Heart left ventricle (tissue), 16 donors: ENCODE data around the gene RCCD1. TPM values are rescaled to one million over a fixed set of nuclear protein-coding genes. Genes with fewer than 3 reads are reported as not detected.

Experiments used
- ATAC-seq, 4 donors: fragments of 200-7000 bp; cut with Tn5 transposase; one replicate each; pipeline ENCODE4 v1.9.1; 2020 to 2022; ENCODE audit warnings: moderate library complexity in 4 of 4, mild to moderate bottlenecking in 3 of 4, moderate number of reproducible peaks in 1 of 4
- DNase-seq, 5 donors: peaks; one replicate each; pipeline ENCODE4 v3.0.0-alpha.2; 2020
- H3K27ac ChIP-seq, 12 donors: fragments of 200-600 bp; sonication (generic) in 4 of 12; one replicate each; pipeline versions ENCODE4 v1.5.0 to v1.8.0; 2016 to 2022; ENCODE audit warnings: mild to moderate bottlenecking in 2 of 12
- H3K27me3 ChIP-seq, 9 donors: fragments of 200-600 bp; sonication (generic) in 2 of 9; one replicate each; pipeline versions ENCODE4 v1.5.1 to v1.8.0; 2016 to 2022; ENCODE audit warnings: mild to moderate bottlenecking in 3 of 9
- H3K36me3 ChIP-seq, 9 donors: fragments of 200-600 bp; sonication (generic) in 2 of 9; one replicate each; pipeline versions ENCODE4 v1.5.0 to v1.8.0; 2018 to 2022; ENCODE audit warnings: mild to moderate bottlenecking in 2 of 9
- H3K4me1 ChIP-seq, 12 donors: fragments of 200-600 bp; sonication (generic) in 4 of 12; one replicate each; pipeline versions ENCODE4 v1.5.0 to v1.8.0; 2016 to 2022; ENCODE audit warnings: mild to moderate bottlenecking in 3 of 12
- H3K4me3 ChIP-seq, 12 donors: fragments of 200-600 bp; sonication (generic) in 4 of 12; one replicate each; pipeline versions ENCODE4 v1.5.0 to v1.8.0; 2017 to 2022; ENCODE audit warnings: mild to moderate bottlenecking in 9 of 12, moderate library complexity in 4 of 12
- H3K9me3 ChIP-seq, 12 donors: fragments of 200-600 bp; sonication (generic) in 4 of 12; one replicate each; pipeline versions ENCODE4 v1.5.0 to v1.8.0; 2016 to 2022; ENCODE audit warnings: mild to moderate bottlenecking in 1 of 12
- CTCF ChIP-seq, 12 donors: fragments of 200-600 bp; sonication (generic) in 4 of 12; IDR thresholded peaks; one replicate each; pipeline versions ENCODE4 v1.5.0 to v1.8.0; 2018 to 2022; ENCODE audit warnings: antibody characterized with exemption in 12 of 12, mild to moderate bottlenecking in 5 of 12
- POLR2A ChIP-seq, 2 donors: fragments of 450-650 bp; IDR thresholded peaks; one replicate each; pipeline ENCODE4 v1.6.1; 2017; ENCODE audit warnings: antibody characterized with exemption in 2 of 2, mild to moderate bottlenecking in 2 of 2, moderate library complexity in 2 of 2
- WGBS, 4 donors: extraction: QIAGEN DNeasy Blood & Tissue Kit in 2 of 4; methylation state at CpG; one replicate each; pipeline versions ENCODE4 v1.1.5 to v1.1.7; 2013 to 2018; 5-methylcytosine and 5-hydroxymethylcytosine counted together
- intact Hi-C, 10 donors: fragments of 100-400 bp; cut with DNase I; formaldehyde crosslinking; loops; one replicate each; pipeline versions ENCODE4 v1.11.1 to v1.14.2; 2022
- polyA plus RNA-seq, 2 donors: library from polyadenylated mRNA; stranded (reverse); fragments of 200-250 nt; gene quantifications; one replicate each; pipeline ENCODE4 v1.2.3, GENCODE V29; 2013
- total RNA-seq, 9 donors: library from RNA; depleted of rRNA in 2 of 9; stranded (reverse); fragments of >200 nt in 2 of 9; fragmentation: NEBNext Ultra II Directional in 3 of 9; extraction: Animal tissue kit (Norgen Biotek cat#: 25700) in 3 of 9; gene quantifications; one replicate each; pipeline versions ENCODE4 v1.1.0 to v1.2.4, GENCODE V29; 2016 to 2023
- donor health status: ischemic (EF 13 %, LVEDD 7.1; RV severe dilation, severe dysfunction).
- donor health status: healthy with polysubstance abuse.
- donor health status: DM: no; HTN: yes; CAD: no.
- donor health status: DM: no; HTN: no; CAD: no.
- donor health status: ischemic (EF 25% LVEDD 6.9; RV normal size, moderate dysfunction).
- donor health status: ischemic (EF 25% LVEDD 5.7; RV mildly dilated, moderate dysfunction).
- donor health status: healthy.
- donor health status: DM: yes; HTN: yes; CAD: no.
- donor health status: ischemic (EF 35%, LVEDD 5.7; RV mildly dilated, moderate dysfunction).
- donor health status: nonischemic (EF 11% LVEDD 7.7; RV severe dilation, severe dysfunction).
- donor health status: DM: yes; HTN: yes; CAD: no.
- donor health status: PGD.
- donor health status: ischemic (EF 29% LVEDD 5.4; RV normal size, mild dysfunction).
- donor health status: nonischemic (EF 23%, LVEDD 6.1; RV moderate dilation, normal function).

The RCCD1 gene
- total and polyA plus RNA-seq, 11 donors, result 5.4 to 11.1 (median 6.9) TPM

DNA sequence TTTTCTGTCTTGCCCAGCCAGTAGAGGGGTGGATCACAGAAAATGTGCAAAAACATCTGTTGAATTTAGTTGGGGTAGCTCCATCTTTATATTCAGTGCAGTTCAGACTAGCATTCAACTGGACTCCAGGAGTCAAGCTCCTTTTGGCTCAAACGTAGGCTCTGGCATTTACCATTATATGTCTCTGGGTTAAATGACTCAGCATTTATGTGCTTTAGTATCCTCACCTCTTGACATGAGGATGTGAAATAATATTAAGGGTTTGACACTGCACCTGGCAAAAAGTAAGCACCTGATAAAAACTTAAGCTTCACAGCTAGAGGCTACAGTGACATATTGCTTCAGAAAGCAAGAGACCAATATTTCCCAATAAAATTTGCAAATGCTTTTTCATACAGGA lies 24.9 kb downstream of the RCCD1 start:
- Histone ChIP-seq H3K4me3 (no peak overlapping the region), H3K27me3 (no peaks in the 10 kb centered on the region), H3K9me3 (no peaks in the 10 kb centered on the region), H3K27ac (no peak overlapping the region), H3K36me3 (peaks cover 0 to 63% (median 3%) of the 10 kb centered on the region in 9 donors), H3K4me1 (no peaks in the 10 kb centered on the region)
- 49 to 73% (median 58%) methylated on average over 1 of the region's 1 CpG for WGBS, 4 donors
- intact Hi-C loops, result no loop called here
- ATAC-seq (no peak), DNase-seq (no peak)
- TF ChIP-seq CTCF (IDR thresholded peaks at IDR 0.05), result no peak
- no peak for TF ChIP-seq POLR2A (IDR thresholded peaks at IDR 0.05)

DNA sequence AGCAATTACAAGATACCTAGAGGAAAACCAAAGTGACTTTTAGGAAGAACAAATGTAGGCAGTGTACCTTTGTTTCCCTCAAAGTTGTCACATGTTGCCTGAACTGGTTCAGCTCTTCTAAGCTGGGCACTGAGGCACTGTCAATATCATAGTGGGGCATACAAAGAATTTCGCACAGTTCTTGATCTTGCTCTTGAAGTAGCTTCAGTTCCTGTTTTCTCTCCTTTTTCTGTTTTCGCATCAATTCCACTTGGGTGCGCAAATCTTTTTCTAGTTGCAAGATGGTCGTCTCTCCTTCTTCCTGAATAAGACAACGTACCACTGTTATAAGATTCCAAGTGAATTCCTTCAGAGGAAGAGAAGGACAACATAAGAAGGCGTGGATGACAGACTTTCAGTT lies 27.0 kb downstream of the RCCD1 start:
- DNase-seq, result no peak
- intact Hi-C loops, result no loop called here

GRCh38 chr15:90982135-90982534 lies 27.5 kb downstream of the RCCD1 start:
- TF ChIP-seq POLR2A (IDR thresholded peaks at IDR 0.05), result no peak
- no peak for TF ChIP-seq CTCF (IDR thresholded peaks at IDR 0.05)
- Histone ChIP-seq H3K36me3 (peaks cover 0 to 46% (median 3%) of the 10 kb centered on the region in 9 donors), H3K9me3 (no peaks in the 10 kb centered on the region), H3K27me3 (no peaks in the 10 kb centered on the region), H3K4me1 (no peaks in the 10 kb centered on the region), H3K27ac (no peak overlapping the region), H3K4me3 (no peak overlapping the region)
- intact Hi-C loops, result no loop called here
- 93 to 97% (median 95%) methylated on average over 5 of the region's 5 CpGs for WGBS, 4 donors
- no peak for ATAC-seq
- no peak for DNase-seq

More for the DNA sequence above, 27.0 kb downstream of the RCCD1 start:
- TF ChIP-seq CTCF (IDR thresholded peaks at IDR 0.05), result no peak
- no peak for TF ChIP-seq POLR2A (IDR thresholded peaks at IDR 0.05)
- no peak for ATAC-seq
- no peak overlapping the region for H3K4me3 ChIP-seq
- no peak overlapping the region for H3K27ac ChIP-seq
- H3K27me3 ChIP-seq, result no peaks in the 10 kb centered on the region
- WGBS, 4 donors, result 87 to 96% (median 91%) methylated on average over 6 of the region's 6 CpGs
- H3K9me3 ChIP-seq, result no peaks in the 10 kb centered on the region
- no peaks in the 10 kb centered on the region for H3K4me1 ChIP-seq
- H3K36me3 ChIP-seq, result peaks cover 0 to 51% (median 3%) of the 10 kb centered on the region in 9 donors

- intact Hi-C loops, result no loop called here
- DNase-seq (no peak), ATAC-seq (no peak)
- 88 to 91% (median 89%) methylated on average over 11 of the region's 11 CpGs for WGBS, 4 donors
- peaks cover 0 to 14% (median 0%) of the 10 kb centered on the region in 9 donors for H3K36me3 ChIP-seq
- peaks cover 0 to 18% (median 0%) of the 10 kb centered on the region in 12 donors for H3K4me1 ChIP-seq
- no peaks in the 10 kb centered on the region for H3K9me3 ChIP-seq
- no peak overlapping the region for H3K4me3 ChIP-seq
- TF ChIP-seq POLR2A (IDR thresholded peaks at IDR 0.05) (no peak), CTCF (IDR thresholded peaks at IDR 0.05) (no peak)
- no peak overlapping the region for H3K27ac ChIP-seq
- no peaks in the 10 kb centered on the region for H3K27me3 ChIP-seq
Measured at GRCh38 chr15:90986790-90987507, 32.3 kb downstream of the RCCD1 start.
